Measurements from ENCODE around the gene ADGRB2.

The ADGRB2 gene

GRCh38 chr1:31750858-31751510, 13.2 kb downstream of the ADGRB2 start:
- Histone ChIP-seq H3K4me1 (ENCODE audit: insufficient read depth, low read length) (peaks cover 29% of the 10 kb centered on the region), H3K27ac (ENCODE audit: low read length) (no peak overlapping the region), H3K27me3 (ENCODE audit: insufficient read depth, low read length, poor library complexity) (no peaks in the 10 kb centered on the region)

DNA sequence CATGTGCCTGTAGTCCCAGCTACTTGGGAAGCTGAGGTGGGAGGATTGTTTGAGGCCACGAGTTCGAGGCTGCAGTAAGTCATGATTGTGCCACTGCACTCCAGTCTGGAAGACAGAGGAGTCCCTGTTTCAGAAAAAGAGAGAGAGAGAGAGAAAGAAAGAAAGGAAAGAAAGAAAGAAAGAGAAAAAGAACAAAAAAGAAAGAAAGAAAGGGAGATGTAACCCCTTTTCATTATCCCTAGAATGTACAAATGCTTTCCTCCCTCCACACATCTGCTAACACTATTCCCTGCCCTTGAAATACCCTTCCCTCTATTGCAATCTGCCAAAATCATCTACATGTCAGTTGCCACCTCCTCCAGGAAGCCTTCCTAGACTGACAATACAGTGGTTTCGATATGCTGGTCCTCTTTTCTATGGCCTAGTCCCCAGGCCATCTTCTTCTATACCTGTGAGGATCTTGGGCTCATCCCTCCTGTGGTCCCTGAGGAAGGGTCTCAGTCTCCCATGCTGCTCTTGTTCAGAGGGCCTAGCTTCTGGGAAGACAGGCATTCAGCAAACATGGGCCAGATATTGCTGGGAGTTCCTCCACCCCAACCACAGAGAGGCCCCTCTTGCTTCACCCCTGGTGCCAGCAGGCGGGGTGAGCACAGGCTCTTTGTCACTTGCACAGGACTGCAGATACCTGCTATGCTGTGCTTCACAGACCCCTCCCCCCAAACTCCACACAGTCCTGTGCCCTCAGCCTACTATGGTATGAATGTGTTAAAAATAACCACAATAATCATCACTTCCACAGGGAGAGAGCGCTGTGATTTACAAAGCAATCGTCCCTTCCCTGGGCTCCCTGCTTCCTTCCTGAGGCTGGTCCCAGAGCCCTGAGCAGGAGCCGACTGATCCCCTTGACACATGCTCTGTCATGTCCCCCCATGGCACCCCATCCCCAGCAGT, 14.1 kb downstream of the ADGRB2 start:
- TF ChIP-seq CTCF (IDR thresholded peaks at IDR 0.05; ENCODE audit: borderline replicate concordance, extremely low read depth, low read length, poor library complexity, severe bottlenecking) = no peak
- TF ChIP-seq EZH2 (IDR thresholded peaks at IDR 0.05; ENCODE audit: borderline replicate concordance, low read depth, low read length, severe bottlenecking) = no peak
- ATAC-seq (ENCODE audit: insufficient read depth, low read depth) (no peak), DNase-seq (no peak)
- Histone ChIP-seq H3K4me3 (ENCODE audit: low read depth in 1 of 2, low read length in 2 of 2) (no peak overlapping the region), H3K4me2 (ENCODE audit: insufficient read depth, low read length) (no peak overlapping the region), H3K27me3 (ENCODE audit: insufficient read depth, low read length, poor library complexity) (no peaks in the 10 kb centered on the region), H3K4me1 (ENCODE audit: insufficient read depth, low read length) (peaks cover 29% of the 10 kb centered on the region), H3K9ac (ENCODE audit: low read depth, low read length) (no peak overlapping the region), H3K9me3 (ENCODE audit: insufficient read depth, low read length, severe bottlenecking) (no peaks in the 10 kb centered on the region), H3K36me3 (ENCODE audit: insufficient read depth, low read length) (no peaks in the 10 kb centered on the region), H3K79me2 (ENCODE audit: insufficient read depth, low read length) (no peaks in the 10 kb centered on the region), H4K20me1 (ENCODE audit: insufficient read depth, low read length) (peaks cover 6% of the 10 kb centered on the region), H2AFZ (ENCODE audit: low read depth, low read length) (no peak overlapping the region), H3K27ac (ENCODE audit: low read length) (no peak overlapping the region)

More at GRCh38 chr1:31750858-31751510, 13.2 kb downstream of the ADGRB2 start:
- no peaks in the 10 kb centered on the region for H3K79me2 ChIP-seq (ENCODE audit: insufficient read depth, low read length)
- H3K4me3 ChIP-seq (ENCODE audit: low read depth in 1 of 2, low read length in 2 of 2) = no peak overlapping the region
- TF ChIP-seq CTCF (IDR thresholded peaks at IDR 0.05; ENCODE audit: borderline replicate concordance, extremely low read depth, low read length, poor library complexity, severe bottlenecking) (no peak), EZH2 (IDR thresholded peaks at IDR 0.05; ENCODE audit: borderline replicate concordance, low read depth, low read length, severe bottlenecking) (no peak)
- H3K9me3 ChIP-seq (ENCODE audit: insufficient read depth, low read length, severe bottlenecking) = no peaks in the 10 kb centered on the region
- ATAC-seq (ENCODE audit: insufficient read depth, low read depth) = no peak
- no peak overlapping the region for H3K9ac ChIP-seq (ENCODE audit: low read depth, low read length)
- no peak for DNase-seq
- H4K20me1 ChIP-seq (ENCODE audit: insufficient read depth, low read length) = peaks cover 6% of the 10 kb centered on the region
- H2AFZ ChIP-seq (ENCODE audit: low read depth, low read length) = no peak overlapping the region
- no peaks in the 10 kb centered on the region for H3K36me3 ChIP-seq (ENCODE audit: insufficient read depth, low read length)
- H3K4me2 ChIP-seq (ENCODE audit: insufficient read depth, low read length) = no peak overlapping the region

DNA sequence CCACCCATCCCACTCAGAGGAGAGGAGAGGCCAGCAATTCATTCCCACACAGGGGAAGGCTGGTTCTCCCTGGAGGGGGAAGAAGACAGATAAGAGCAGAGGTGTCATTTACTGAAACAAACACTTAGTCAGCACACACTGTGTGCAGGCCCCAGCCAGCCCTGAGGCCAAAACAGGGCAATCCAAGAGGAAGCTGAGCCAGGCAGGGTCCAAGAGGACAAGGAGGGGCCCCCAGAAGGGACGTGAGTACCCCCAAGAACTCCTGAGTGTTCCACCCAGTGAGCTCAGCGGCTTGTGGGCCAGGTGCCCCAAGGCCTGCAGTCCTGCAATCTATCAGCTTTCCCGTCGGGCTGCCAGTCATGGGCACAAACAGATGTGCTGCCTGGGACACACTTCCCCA, 15.8 kb downstream of the ADGRB2 start:
- DNase-seq (no peak), ATAC-seq (ENCODE audit: insufficient read depth, low read depth) (no peak)
- Histone ChIP-seq H3K9ac (ENCODE audit: low read depth, low read length) (no peak overlapping the region), H3K4me3 (ENCODE audit: low read depth in 1 of 2, low read length in 2 of 2) (no peak overlapping the region), H4K20me1 (ENCODE audit: insufficient read depth, low read length) (peaks cover 15% of the 10 kb centered on the region; the same call in 1 of the 2 replicates), H3K79me2 (ENCODE audit: insufficient read depth, low read length) (no peaks in the 10 kb centered on the region), H3K9me3 (ENCODE audit: insufficient read depth, low read length, severe bottlenecking) (no peaks in the 10 kb centered on the region), H3K4me1 (ENCODE audit: insufficient read depth, low read length) (peaks cover 23% of the 10 kb centered on the region), H3K36me3 (ENCODE audit: insufficient read depth, low read length) (no peaks in the 10 kb centered on the region), H3K27me3 (ENCODE audit: insufficient read depth, low read length, poor library complexity) (no peaks in the 10 kb centered on the region), H3K4me2 (ENCODE audit: insufficient read depth, low read length) (no peak overlapping the region), H2AFZ (ENCODE audit: low read depth, low read length) (no peak overlapping the region), H3K27ac (ENCODE audit: low read length) (no peak overlapping the region)
- TF ChIP-seq CTCF (IDR thresholded peaks at IDR 0.05; ENCODE audit: borderline replicate concordance, extremely low read depth, low read length, poor library complexity, severe bottlenecking) (no peak), EZH2 (IDR thresholded peaks at IDR 0.05; ENCODE audit: borderline replicate concordance, low read depth, low read length, severe bottlenecking) (no peak)

Data from DND-41 (cell line).